Measurements from ENCODE around the gene PAH.

The PAH gene

GRCh38 chr12:102950107-102950949, 33.3 kb upstream of the PAH start:
- peak; percentile 46 for DNase-seq

GRCh38 chr12:102948941-102949352, 31.9 kb upstream of the PAH start:
- peak; percentile 64 for DNase-seq

GRCh38 chr12:102946042-102946441, 29.0 kb upstream of the PAH start:
- DNase-seq: no peak

- no peak for DNase-seq
These were observed 22.7 kb upstream of the PAH start for GRCh38 chr12:102939670-102940222.

- DNase-seq: no peak
These were observed 22.0 kb upstream of the PAH start for GRCh38 chr12:102939059-102939458.

- no peak for DNase-seq
These were observed 16.1 kb upstream of the PAH start for GRCh38 chr12:102933168-102933567.

GRCh38 chr12:102927220-102927619, 10.2 kb upstream of the PAH start:
- no peak for DNase-seq

GRCh38 chr12:102921240-102921639, 4.2 kb upstream of the PAH start:
- no peak for DNase-seq

GRCh38 chr12:102920271-102920670, 3.2 kb upstream of the PAH start:
- DNase-seq: no peak

- no peak for DNase-seq
These were observed 1.8 kb upstream of the PAH start for GRCh38 chr12:102918840-102919239.

GRCh38 chr12:102916252-102917025, 605 bp downstream of the PAH start:
- no peak for DNase-seq

GRCh38 chr12:102913453-102914226, 3.4 kb downstream of the PAH start:
- no peak for DNase-seq

- DNase-seq: no peak
These were observed 4.8 kb downstream of the PAH start for GRCh38 chr12:102912258-102912657.

GRCh38 chr12:102911320-102911719, 5.7 kb downstream of the PAH start:
- DNase-seq: no peak

GRCh38 chr12:102910792-102911191, 6.3 kb downstream of the PAH start:
- DNase-seq: no peak

GRCh38 chr12:102910137-102910536, 6.9 kb downstream of the PAH start:
- DNase-seq: no peak

- DNase-seq: no peak
These were observed 9.1 kb downstream of the PAH start for GRCh38 chr12:102907918-102908317.

GRCh38 chr12:102905229-102905628, 11.8 kb downstream of the PAH start:
- no peak for DNase-seq

GRCh38 chr12:102903337-102904007, 13.6 kb downstream of the PAH start:
- DNase-seq: no peak

- no peak for DNase-seq
These were observed 15.0 kb downstream of the PAH start for GRCh38 chr12:102902093-102902492.

GRCh38 chr12:102900389-102900788, 16.7 kb downstream of the PAH start:
- DNase-seq: no peak

GRCh38 chr12:102896067-102896466, 21.0 kb downstream of the PAH start:
- DNase-seq: no peak
